Ishikawa (cell line): Measurements from ENCODE around the gene GLO1.

Experiments
- EP300 ChIP-seq: IDR thresholded peaks from 2 replicates; pipeline ENCODE4 v1.6.1; 2012; ENCODE audit warnings: borderline replicate concordance
- TAF1 ChIP-seq: IDR thresholded peaks from 2 replicates; pipeline ENCODE4 v1.6.1; 2012; ENCODE audit warnings: low read depth, mild to moderate bottlenecking

DNA sequence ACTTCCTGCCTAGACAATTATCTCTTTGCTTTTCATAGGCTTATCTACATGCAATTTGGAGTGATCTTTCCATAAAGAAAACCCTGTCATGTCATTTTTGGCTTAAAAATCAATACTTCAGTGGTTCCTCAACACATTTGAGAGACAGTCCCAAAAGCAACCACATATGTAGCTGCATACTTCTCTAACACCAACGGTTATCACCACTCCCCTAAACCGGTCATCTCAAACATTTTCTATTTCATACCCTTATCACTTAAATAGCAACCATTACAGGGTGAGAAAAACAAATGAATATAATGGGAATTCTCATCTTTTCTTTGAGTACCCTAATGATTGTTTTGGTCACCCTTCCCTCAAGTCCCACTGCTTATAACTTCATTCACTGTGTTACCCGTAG lies 5.1 kb downstream of the GLO1 start:
- TF ChIP-seq EP300 (no peak), TAF1 (no peak)
